Measurements from ENCODE around the gene HAND2.

Gene HAND2

GRCh38 chr4:173529477-173530325 lies at the start of gene HAND2:
Gene HAND2, minus strand, starts transcription at chr4:173530229. Its CDS starts 940 bp downstream, at chr4:173529289.
- TF ChIP-seq CTCF (IDR thresholded peaks at IDR 0.05; ENCODE audit: low read depth, low read length): no peak
- in situ Hi-C loops (cut with HindIII; ENCODE audit: low sequenced_read_pairs): no loop called here
- DNase-seq (ENCODE audit: low read depth, low spot score): no peak
- peak within 1 kb of the TSS; percentile 13 for H3K4me3 ChIP-seq (ENCODE audit: low read depth, low read length)

GRCh38 chr4:173578956-173579355 lies 48.9 kb upstream of the HAND2 start:
- H3K4me3 ChIP-seq (ENCODE audit: low read depth, low read length): no peak overlapping the region
- no peak for DNase-seq (ENCODE audit: low read depth, low spot score)
- in situ Hi-C loops (cut with HindIII; ENCODE audit: low sequenced_read_pairs): no loop called here
- no peak for TF ChIP-seq CTCF (IDR thresholded peaks at IDR 0.05; ENCODE audit: low read depth, low read length)

DNA sequence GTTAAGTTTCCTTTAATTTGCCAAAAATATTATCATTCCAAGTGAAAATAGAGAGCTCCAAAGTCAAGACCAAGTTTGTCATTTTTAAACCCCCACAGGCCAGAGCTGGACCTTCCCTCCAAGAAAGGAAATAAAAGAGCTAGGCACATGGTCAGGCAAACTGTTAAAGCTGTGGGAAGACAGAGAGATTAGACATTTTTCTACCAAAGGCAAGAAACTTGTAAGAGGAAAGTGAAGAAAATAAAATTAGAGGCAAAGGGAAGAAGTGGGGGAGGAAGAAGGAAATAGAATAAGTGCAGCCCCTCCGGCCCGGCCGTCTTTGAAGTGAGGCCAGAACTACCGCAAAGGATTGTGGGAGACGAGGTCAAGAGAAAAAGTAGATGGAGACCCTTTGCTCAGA lies 47.9 kb upstream of the HAND2 start:
- no peak for TF ChIP-seq CTCF (IDR thresholded peaks at IDR 0.05; ENCODE audit: low read depth, low read length)
- no peak overlapping the region for H3K4me3 ChIP-seq (ENCODE audit: low read depth, low read length)
- no peak for DNase-seq (ENCODE audit: low read depth, low spot score)
- in situ Hi-C loops (cut with HindIII; ENCODE audit: low sequenced_read_pairs): no loop called here

- no peak for DNase-seq (ENCODE audit: low read depth, low spot score)
- no peak for TF ChIP-seq CTCF (IDR thresholded peaks at IDR 0.05; ENCODE audit: low read depth, low read length)
- in situ Hi-C loops (cut with HindIII; ENCODE audit: low sequenced_read_pairs): no loop called here
- H3K4me3 ChIP-seq (ENCODE audit: low read depth, low read length): no peak overlapping the region
Observed at GRCh38 chr4:173575482-173576152, 45.6 kb upstream of the HAND2 start.

DNA sequence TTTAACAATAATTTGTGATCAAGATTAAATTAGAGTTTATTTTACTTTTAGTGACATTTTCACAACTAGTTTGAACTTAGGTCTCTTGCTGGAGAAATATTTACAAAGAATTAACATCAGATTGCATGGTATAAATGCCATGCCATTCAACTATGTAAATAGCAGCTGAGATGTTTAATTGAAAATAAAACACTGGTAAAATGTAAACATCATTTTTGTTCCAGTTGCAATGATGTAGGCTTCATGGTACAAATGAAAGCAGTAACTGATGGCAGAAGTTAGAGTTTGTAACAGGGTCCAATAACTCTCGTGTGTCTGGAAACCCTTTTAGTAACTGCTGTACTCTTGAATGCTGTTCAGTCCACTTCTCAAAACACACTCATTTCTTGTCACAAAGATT lies 43.7 kb upstream of the HAND2 start:
- TF ChIP-seq CTCF (IDR thresholded peaks at IDR 0.05; ENCODE audit: low read depth, low read length): no peak
- in situ Hi-C loops (cut with HindIII; ENCODE audit: low sequenced_read_pairs): no loop called here
- H3K4me3 ChIP-seq (ENCODE audit: low read depth, low read length): no peak overlapping the region
- DNase-seq (ENCODE audit: low read depth, low spot score): no peak

GRCh38 chr4:173573286-173573685 lies 43.3 kb upstream of the HAND2 start:
- no peak for TF ChIP-seq CTCF (IDR thresholded peaks at IDR 0.05; ENCODE audit: low read depth, low read length)
- H3K4me3 ChIP-seq (ENCODE audit: low read depth, low read length): no peak overlapping the region
- in situ Hi-C loops (cut with HindIII; ENCODE audit: low sequenced_read_pairs): no loop called here
- DNase-seq (ENCODE audit: low read depth, low spot score): no peak
